ENCODE measurements around the gene IPO11. TPM values are rescaled to one million over a fixed set of nuclear protein-coding genes. Genes with fewer than 3 reads are reported as not detected.

The IPO11 gene
- 10 to 100 TPM; 33.4 to 43.3 (median 38.4) TPM for total RNA-seq (2021; fragmentation: NEBNext Ultra II Directional; extraction: Animal tissue kit (Norgen Biotek cat#: 25700))
- long read RNA-seq, full-length matches to known transcripts = 9 of 14 reads
- long read RNA-seq, partial matches to known transcripts = 3 of 14 reads
- long read RNA-seq, other reads (novel, unspliced or antisense) = 2 of 14 reads

DNA sequence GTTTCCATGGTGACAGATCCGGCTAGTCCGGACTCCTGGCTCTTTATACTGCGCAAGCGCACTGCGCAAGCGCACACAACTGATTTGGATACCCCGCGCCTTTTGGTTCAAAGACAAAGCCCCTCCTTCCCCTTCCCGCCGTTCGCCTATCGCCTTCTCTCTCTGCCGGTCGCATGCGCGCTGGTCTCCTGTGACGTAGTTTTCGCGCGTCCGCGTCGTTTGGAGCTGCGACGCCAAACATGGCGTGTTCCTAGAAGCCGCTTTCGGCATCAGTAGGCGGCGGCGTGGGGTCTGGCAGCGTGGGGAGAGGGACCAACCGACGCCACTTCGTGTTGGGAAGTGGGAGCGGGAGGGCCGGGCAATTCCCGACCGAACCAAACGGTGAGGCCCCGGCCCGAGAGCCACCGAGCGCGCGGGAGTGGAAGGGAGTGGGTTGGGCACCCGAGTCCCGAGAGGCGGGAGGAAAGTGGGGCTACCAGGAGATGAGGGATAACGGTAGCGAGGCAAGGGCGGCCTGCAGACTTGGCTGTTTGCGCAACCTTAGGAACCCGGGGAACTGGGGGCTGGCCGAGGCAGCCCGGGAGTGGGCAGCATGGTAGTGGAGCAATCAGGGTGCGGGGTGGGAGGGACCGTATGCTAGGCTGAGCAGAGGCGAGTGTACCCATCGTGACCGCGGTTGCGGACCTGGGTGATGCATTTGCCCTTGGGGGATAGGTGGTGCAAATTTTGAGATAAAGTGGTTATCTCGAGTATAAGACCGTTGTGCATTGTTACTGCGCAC lies at the start of gene IPO11:
Gene IPO11, plus strand, starts transcription at position 215 of the 781 bp plus-strand sequence. CDS start 24,517 bp downstream, outside the sequence.
- H3K27me3 Mint-ChIP-seq (ENCODE audit: insufficient read depth) = no peaks in the 10 kb centered on the region
- TF ChIP-seq, protein P1, sequence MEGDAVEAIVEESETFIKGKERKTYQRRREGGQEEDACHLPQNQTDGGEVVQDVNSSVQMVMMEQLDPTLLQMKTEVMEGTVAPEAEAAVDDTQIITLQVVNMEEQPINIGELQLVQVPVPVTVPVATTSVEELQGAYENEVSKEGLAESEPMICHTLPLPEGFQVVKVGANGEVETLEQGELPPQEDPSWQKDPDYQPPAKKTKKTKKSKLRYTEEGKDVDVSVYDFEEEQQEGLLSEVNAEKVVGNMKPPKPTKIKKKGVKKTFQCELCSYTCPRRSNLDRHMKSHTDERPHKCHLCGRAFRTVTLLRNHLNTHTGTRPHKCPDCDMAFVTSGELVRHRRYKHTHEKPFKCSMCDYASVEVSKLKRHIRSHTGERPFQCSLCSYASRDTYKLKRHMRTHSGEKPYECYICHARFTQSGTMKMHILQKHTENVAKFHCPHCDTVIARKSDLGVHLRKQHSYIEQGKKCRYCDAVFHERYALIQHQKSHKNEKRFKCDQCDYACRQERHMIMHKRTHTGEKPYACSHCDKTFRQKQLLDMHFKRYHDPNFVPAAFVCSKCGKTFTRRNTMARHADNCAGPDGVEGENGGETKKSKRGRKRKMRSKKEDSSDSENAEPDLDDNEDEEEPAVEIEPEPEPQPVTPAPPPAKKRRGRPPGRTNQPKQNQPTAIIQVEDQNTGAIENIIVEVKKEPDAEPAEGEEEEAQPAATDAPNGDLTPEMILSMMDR (IDR thresholded peaks at IDR 0.05) = no peak
- H3K4me3 Mint-ChIP-seq = peak within 1 kb of the TSS; percentile 88
- no peaks in the 10 kb centered on the region for H3K9me3 Mint-ChIP-seq
- peak within 1 kb of the TSS; percentile 97 for H3K27ac Mint-ChIP-seq
- H3K36me3 Mint-ChIP-seq (ENCODE audit: low read depth) = no peaks in the 10 kb centered on the region
- H3K4me1 Mint-ChIP-seq (ENCODE audit: low read depth) = peaks cover 17% of the 10 kb centered on the region
- DNase-seq = peak; percentile 99

GRCh38 chr5:62369039-62369438 lies 43.5 kb upstream of the IPO11 start:
- Mint-ChIP-seq H3K27me3 (ENCODE audit: insufficient read depth) (no peaks in the 10 kb centered on the region), H3K9me3 (no peaks in the 10 kb centered on the region), H3K4me1 (ENCODE audit: low read depth) (peaks cover 23% of the 10 kb centered on the region), H3K27ac (no peak overlapping the region), H3K4me3 (no peak overlapping the region), H3K36me3 (ENCODE audit: low read depth) (peaks cover 24% of the 10 kb centered on the region)
- TF ChIP-seq, protein P1 (IDR thresholded peaks at IDR 0.05) = no peak
- DNase-seq = no peak

DNA sequence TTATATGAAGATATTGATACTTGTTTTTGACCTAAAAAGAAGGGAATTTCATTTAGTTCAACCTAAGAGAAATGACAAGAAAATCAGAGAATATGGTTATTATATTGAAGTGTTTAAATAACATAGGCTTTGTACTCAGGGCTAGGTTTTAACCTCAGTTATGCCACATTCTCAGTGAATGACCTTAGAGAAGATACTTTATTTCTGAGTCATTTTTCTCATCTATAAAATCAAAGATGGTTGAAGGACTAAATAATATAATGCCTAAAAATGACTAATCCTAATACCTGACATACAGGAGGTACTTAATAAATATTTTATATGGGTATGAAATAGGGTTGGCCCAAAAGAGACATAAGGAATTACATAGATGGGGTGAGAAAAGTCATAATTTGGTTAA lies 41.2 kb upstream of the IPO11 start:
- Mint-ChIP-seq H3K36me3 (ENCODE audit: low read depth) (peaks cover 27% of the 10 kb centered on the region), H3K27me3 (ENCODE audit: insufficient read depth) (no peaks in the 10 kb centered on the region), H3K4me3 (no peak overlapping the region), H3K9me3 (no peaks in the 10 kb centered on the region), H3K4me1 (ENCODE audit: low read depth) (peaks cover 35% of the 10 kb centered on the region), H3K27ac (0 out of 2 replicates have a peak overlapping the region, but pooled peaks have one; percentile 11)
- peak; percentile 6 for DNase-seq
- TF ChIP-seq, protein P1 (IDR thresholded peaks at IDR 0.05) = no peak

DNA sequence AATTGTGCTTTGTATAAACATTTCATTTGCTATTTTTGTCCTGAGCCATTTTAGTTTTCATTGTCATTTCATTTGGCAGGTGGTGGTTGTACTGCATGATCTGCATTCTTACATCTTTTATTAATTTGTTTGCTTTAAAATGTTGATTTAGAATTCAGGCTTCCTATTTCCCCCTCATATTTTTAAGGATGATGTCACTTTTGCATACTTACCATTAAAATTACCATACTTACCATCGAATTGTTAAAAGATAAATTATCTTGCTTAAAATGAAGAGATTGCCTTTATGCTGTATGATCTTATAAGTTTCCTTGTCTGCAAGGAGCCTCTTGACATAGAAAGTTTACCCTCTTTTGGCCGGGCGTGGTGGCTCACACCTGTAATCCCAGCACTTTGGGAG lies 40.0 kb upstream of the IPO11 start:
- no peak for DNase-seq
- no peaks in the 10 kb centered on the region for H3K27me3 Mint-ChIP-seq (ENCODE audit: insufficient read depth)
- no peak overlapping the region for H3K4me3 Mint-ChIP-seq
- H3K27ac Mint-ChIP-seq = no peak overlapping the region
- TF ChIP-seq, protein P1 (IDR thresholded peaks at IDR 0.05) = no peak
- peaks cover 21% of the 10 kb centered on the region for H3K36me3 Mint-ChIP-seq (ENCODE audit: low read depth)
- no peaks in the 10 kb centered on the region for H3K9me3 Mint-ChIP-seq
- peaks cover 35% of the 10 kb centered on the region for H3K4me1 Mint-ChIP-seq (ENCODE audit: low read depth)

GRCh38 chr5:62373382-62373781 lies 39.2 kb upstream of the IPO11 start:
- Mint-ChIP-seq H3K4me3 (no peak overlapping the region), H3K9me3 (no peaks in the 10 kb centered on the region), H3K36me3 (ENCODE audit: low read depth) (peaks cover 27% of the 10 kb centered on the region), H3K27ac (no peak overlapping the region), H3K4me1 (ENCODE audit: low read depth) (peaks cover 35% of the 10 kb centered on the region), H3K27me3 (ENCODE audit: insufficient read depth) (no peaks in the 10 kb centered on the region)
- TF ChIP-seq, protein P1 (IDR thresholded peaks at IDR 0.05) = no peak
- no peak for DNase-seq

Measured in HFFc6 (cell line).